Heart right ventricle (tissue), 16 donors: Measurements from ENCODE around the gene ZNF609. TPM values are rescaled to one million over a fixed set of nuclear protein-coding genes. Genes with fewer than 3 reads are reported as not detected.

Source experiments
- ATAC-seq, 8 donors: fragments of 200-7000 bp; cut with Tn5 transposase; one replicate each; pipeline ENCODE4 v1.9.1; 2020; ENCODE audit warnings: mild to moderate bottlenecking in 8 of 8, moderate library complexity in 8 of 8, moderate number of reproducible peaks in 1 of 8
- DNase-seq, 2 donors: peaks; one replicate each; pipeline ENCODE4 v3.0.0-alpha.2; 2020
- H3K27ac ChIP-seq, 10 donors: fragments of 200-600 bp; sonication (generic) in 2 of 10; one replicate each; pipeline versions ENCODE4 v1.5.0 to v1.8.0; 2020 to 2022; ENCODE audit warnings: mild to moderate bottlenecking in 3 of 10
- H3K27me3 ChIP-seq, 7 donors: fragments of 200-600 bp; one replicate each; pipeline ENCODE4 v1.8.0; 2021 to 2022; ENCODE audit warnings: mild to moderate bottlenecking in 2 of 7
- H3K36me3 ChIP-seq, 9 donors: fragments of 200-600 bp; sonication (generic) in 1 of 9; one replicate each; pipeline versions ENCODE4 v1.5.0 to v1.8.0; 2020 to 2022; ENCODE audit warnings: mild to moderate bottlenecking in 2 of 9
- H3K4me1 ChIP-seq, 9 donors: fragments of 200-600 bp; sonication (generic) in 1 of 9; one replicate each; pipeline versions ENCODE4 v1.5.0 to v1.8.0; 2020 to 2022; ENCODE audit warnings: mild to moderate bottlenecking in 4 of 9
- H3K4me3 ChIP-seq, 10 donors: fragments of 200-600 bp; sonication (generic) in 2 of 10; one replicate each; pipeline versions ENCODE4 v1.5.0 to v1.8.0; 2020 to 2022; ENCODE audit warnings: mild to moderate bottlenecking in 7 of 10, moderate library complexity in 2 of 10
- H3K9me3 ChIP-seq, 11 donors: fragments of 200-600 bp in 10 of 11; sonication (generic) in 2 of 11; one replicate each; pipeline versions ENCODE4 v1.5.0 to v1.8.0; 2013 to 2022; ENCODE audit warnings: mild to moderate bottlenecking in 2 of 11, control low read depth in 1 of 11, moderate library complexity in 1 of 11
- WGBS, 2 donors: extraction: QIAGEN DNeasy Blood & Tissue Kit; methylation state at CpG; one replicate each; pipeline ENCODE4 v1.1.7; 2013; ENCODE audit warnings: inconsistent platforms in 1 of 2; 5-methylcytosine and 5-hydroxymethylcytosine counted together
- intact Hi-C, 10 donors: fragments of 100-400 bp; cut with DNase I; formaldehyde crosslinking; loops; one replicate each; pipeline versions ENCODE4 v1.11.1 to v1.14.2; 2022
- polyA plus RNA-seq, 2 donors: library from polyadenylated mRNA; stranded (reverse); fragments of 200-250 nt; gene quantifications; one replicate each; pipeline ENCODE4 v1.2.3, GENCODE V29; 2013
- total RNA-seq, 10 donors: library from RNA; stranded (reverse); fragmentation: NEBNext Ultra II Directional in 3 of 10; extraction: Animal tissue kit (Norgen Biotek cat#: 25700) in 3 of 10; gene quantifications; one replicate each; pipeline versions ENCODE4 v1.2.1 to v1.2.4, GENCODE V29; 2021 to 2023
- TF ChIP-seq, protein P1 (sequence below), 9 donors: fragments of 200-600 bp; sonication (generic) in 2 of 9; IDR thresholded peaks; one replicate each; pipeline versions ENCODE4 v1.5.0 to v1.8.0; 2021 to 2022; ENCODE audit warnings: antibody characterized with exemption in 9 of 9, mild to moderate bottlenecking in 5 of 9, moderate library complexity in 1 of 9
- donor health status: Arrhythmogenic right ventricular cardiomyopathy.
- donor health status: ischemic (EF 13 %, LVEDD 7.1; RV severe dilation, severe dysfunction).
- donor health status: healthy with polysubstance abuse.
- donor health status: DM: no; HTN: yes; CAD: no.
- donor health status: DM: no; HTN: no; CAD: no.
- donor health status: ischemic (EF 25% LVEDD 6.9; RV normal size, moderate dysfunction).
- donor health status: ischemic (EF 25% LVEDD 5.7; RV mildly dilated, moderate dysfunction).
- donor health status: healthy.
- donor health status: DM: yes; HTN: yes; CAD: no.
- donor health status: Ischemic cardiomyopathy.
- donor health status: ischemic (EF 35%, LVEDD 5.7; RV mildly dilated, moderate dysfunction).
- donor health status: nonischemic (EF 11% LVEDD 7.7; RV severe dilation, severe dysfunction).
- donor health status: DM: yes; HTN: yes; CAD: no.
- donor health status: PGD.
- donor health status: ischemic (EF 29% LVEDD 5.4; RV normal size, mild dysfunction).
- donor health status: nonischemic (EF 23%, LVEDD 6.1; RV moderate dilation, normal function).

The ZNF609 gene
- total and polyA plus RNA-seq, 12 donors = 4.0 to 19.2 (median 15.8) TPM

DNA sequence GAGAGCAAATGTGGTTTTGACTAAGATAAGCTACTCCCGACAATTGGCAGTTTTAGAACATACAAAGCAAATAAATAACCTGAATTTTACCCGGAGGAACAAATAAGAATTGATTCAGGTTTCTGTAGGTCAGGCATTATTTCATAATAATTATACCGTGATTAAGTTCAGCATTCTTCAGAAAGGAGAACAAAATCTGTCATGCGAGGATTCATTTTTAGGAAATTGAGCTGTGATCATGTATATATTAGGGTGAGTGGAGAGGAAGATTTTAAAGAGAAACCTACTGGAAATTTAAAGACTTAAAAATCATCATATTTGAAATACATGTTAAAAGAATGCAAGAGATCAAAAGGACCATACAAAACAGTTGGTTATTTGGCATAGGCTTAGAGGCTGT, 20.5 kb downstream of the ZNF609 start:
- WGBS, 2 donors = 82 to 83% methylated on average over 4 of the region's 4 CpGs
- H3K4me1 ChIP-seq = peaks cover 0 to 17% (median 0%) of the 10 kb centered on the region in 9 donors
- no peak for ATAC-seq
- peaks cover 0 to 13% (median 0%) of the 10 kb centered on the region in 9 donors for H3K36me3 ChIP-seq
- no peaks in the 10 kb centered on the region for H3K9me3 ChIP-seq
- no peak overlapping the region for H3K4me3 ChIP-seq
- H3K27me3 ChIP-seq = no peaks in the 10 kb centered on the region
- DNase-seq = no peak
- TF ChIP-seq, protein P1, sequence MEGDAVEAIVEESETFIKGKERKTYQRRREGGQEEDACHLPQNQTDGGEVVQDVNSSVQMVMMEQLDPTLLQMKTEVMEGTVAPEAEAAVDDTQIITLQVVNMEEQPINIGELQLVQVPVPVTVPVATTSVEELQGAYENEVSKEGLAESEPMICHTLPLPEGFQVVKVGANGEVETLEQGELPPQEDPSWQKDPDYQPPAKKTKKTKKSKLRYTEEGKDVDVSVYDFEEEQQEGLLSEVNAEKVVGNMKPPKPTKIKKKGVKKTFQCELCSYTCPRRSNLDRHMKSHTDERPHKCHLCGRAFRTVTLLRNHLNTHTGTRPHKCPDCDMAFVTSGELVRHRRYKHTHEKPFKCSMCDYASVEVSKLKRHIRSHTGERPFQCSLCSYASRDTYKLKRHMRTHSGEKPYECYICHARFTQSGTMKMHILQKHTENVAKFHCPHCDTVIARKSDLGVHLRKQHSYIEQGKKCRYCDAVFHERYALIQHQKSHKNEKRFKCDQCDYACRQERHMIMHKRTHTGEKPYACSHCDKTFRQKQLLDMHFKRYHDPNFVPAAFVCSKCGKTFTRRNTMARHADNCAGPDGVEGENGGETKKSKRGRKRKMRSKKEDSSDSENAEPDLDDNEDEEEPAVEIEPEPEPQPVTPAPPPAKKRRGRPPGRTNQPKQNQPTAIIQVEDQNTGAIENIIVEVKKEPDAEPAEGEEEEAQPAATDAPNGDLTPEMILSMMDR (IDR thresholded peaks at IDR 0.05) = no peak
- intact Hi-C loops = no loop called here
- H3K27ac ChIP-seq = no peak overlapping the region

DNA sequence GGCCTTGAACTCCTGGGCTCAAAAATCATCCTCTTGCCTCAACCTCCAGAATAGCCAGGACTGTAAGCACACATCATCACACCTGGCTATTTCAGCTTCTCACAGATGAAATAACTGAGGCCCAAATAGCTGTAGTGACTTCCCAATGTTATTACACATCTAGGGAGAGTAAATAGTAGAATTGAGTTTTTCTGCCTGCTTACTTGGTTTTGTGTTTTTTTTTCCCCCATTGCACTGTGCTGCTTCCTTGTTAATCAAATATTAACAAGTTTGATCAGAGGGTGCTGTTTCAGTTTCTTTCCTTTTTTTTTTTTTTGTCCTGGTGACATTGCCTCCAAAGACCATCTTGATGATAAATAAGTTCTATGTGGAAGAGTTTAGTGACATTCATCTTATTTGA, 23.4 kb downstream of the ZNF609 start:
- DNase-seq (no peak), ATAC-seq (no peak)
- Histone ChIP-seq H3K4me3 (no peak overlapping the region), H3K36me3 (peaks cover 0 to 22% (median 0%) of the 10 kb centered on the region in 9 donors), H3K9me3 (no peaks in the 10 kb centered on the region), H3K4me1 (peaks cover 0 to 12% (median 0%) of the 10 kb centered on the region in 9 donors), H3K27ac (no peak overlapping the region), H3K27me3 (no peaks in the 10 kb centered on the region)
- TF ChIP-seq, protein P1 (IDR thresholded peaks at IDR 0.05) = no peak
- intact Hi-C loops = no loop called here

- ATAC-seq = no peak
- TF ChIP-seq, protein P1 (IDR thresholded peaks at IDR 0.05) = no peak
- Histone ChIP-seq H3K36me3 (peaks cover 0 to 43% (median 0%) of the 10 kb centered on the region in 9 donors), H3K4me1 (peaks cover 0 to 5% (median 0%) of the 10 kb centered on the region in 9 donors), H3K9me3 (no peaks in the 10 kb centered on the region), H3K4me3 (no peak overlapping the region), H3K27me3 (no peaks in the 10 kb centered on the region), H3K27ac (no peak overlapping the region)
- no peak for DNase-seq
- intact Hi-C loops = loop anchor here in 1 of 10 donors (1.0 kb wide), 1 partner anchor 7 kb away; no protein-coding TSS in a partner anchor
Measured at GRCh38 chr15:64485796-64486195, 25.4 kb downstream of the ZNF609 start.

- ATAC-seq (peak in 3 of 8 donors; percentile 44 to 56 (median 44)), DNase-seq (no peak)
- Histone ChIP-seq H3K27ac (no peak overlapping the region), H3K4me1 (peaks cover 0 to 19% (median 0%) of the 10 kb centered on the region in 9 donors), H3K9me3 (no peaks in the 10 kb centered on the region), H3K4me3 (no peak overlapping the region), H3K36me3 (peaks cover 0 to 33% (median 0%) of the 10 kb centered on the region in 9 donors), H3K27me3 (no peaks in the 10 kb centered on the region)
- intact Hi-C loops = no loop called here
- TF ChIP-seq, protein P1 (IDR thresholded peaks at IDR 0.05) = no peak
Measured at GRCh38 chr15:64490598-64491259, 30.4 kb downstream of the ZNF609 start.
